ENCODE data around the gene DOK4.
A peak's percentile ranks its signal among the peaks of the same experiment; 100 is the strongest.

The DOK4 gene

GRCh38 chr16:57519796-57520360, 33.6 kb upstream of the DOK4 start:
- no peaks in the 10 kb centered on the region for H3K27me3 ChIP-seq (replicated peaks; ENCODE audit: control insufficient read depth, insufficient read depth, low read length, poor library complexity, severe bottlenecking)
- peak; percentile 57 to 68 (median 59) for DNase-seq
- H3K27ac ChIP-seq (ENCODE audit: insufficient read depth, low read length, poor library complexity, severe bottlenecking), result no peak overlapping the region
- no peaks in the 10 kb centered on the region for H3K9me3 ChIP-seq (ENCODE audit: control insufficient read depth, low read length)
- H3K4me3 ChIP-seq (ENCODE audit: insufficient read depth, low read depth, low read length, poor library complexity, severe bottlenecking), result no peak overlapping the region
- no peaks in the 10 kb centered on the region for H3K4me1 ChIP-seq (ENCODE audit: control insufficient read depth, insufficient read depth, low read length, poor library complexity, severe bottlenecking)
- H3K36me3 ChIP-seq (ENCODE audit: control insufficient read depth, insufficient read depth, low read length), result peaks cover 12% of the 10 kb centered on the region

GRCh38 chr16:57518922-57519321, 32.6 kb upstream of the DOK4 start:
- Histone ChIP-seq H3K9me3 (ENCODE audit: control insufficient read depth, low read length) (no peaks in the 10 kb centered on the region), H3K27me3 (replicated peaks; ENCODE audit: control insufficient read depth, insufficient read depth, low read length, poor library complexity, severe bottlenecking) (no peaks in the 10 kb centered on the region), H3K4me1 (ENCODE audit: control insufficient read depth, insufficient read depth, low read length, poor library complexity, severe bottlenecking) (no peaks in the 10 kb centered on the region), H3K27ac (ENCODE audit: insufficient read depth, low read length, poor library complexity, severe bottlenecking) (no peak overlapping the region), H3K4me3 (ENCODE audit: insufficient read depth, low read depth, low read length, poor library complexity, severe bottlenecking) (no peak overlapping the region), H3K36me3 (ENCODE audit: control insufficient read depth, insufficient read depth, low read length) (peaks cover 12% of the 10 kb centered on the region)
- DNase-seq, result no peak

DNA sequence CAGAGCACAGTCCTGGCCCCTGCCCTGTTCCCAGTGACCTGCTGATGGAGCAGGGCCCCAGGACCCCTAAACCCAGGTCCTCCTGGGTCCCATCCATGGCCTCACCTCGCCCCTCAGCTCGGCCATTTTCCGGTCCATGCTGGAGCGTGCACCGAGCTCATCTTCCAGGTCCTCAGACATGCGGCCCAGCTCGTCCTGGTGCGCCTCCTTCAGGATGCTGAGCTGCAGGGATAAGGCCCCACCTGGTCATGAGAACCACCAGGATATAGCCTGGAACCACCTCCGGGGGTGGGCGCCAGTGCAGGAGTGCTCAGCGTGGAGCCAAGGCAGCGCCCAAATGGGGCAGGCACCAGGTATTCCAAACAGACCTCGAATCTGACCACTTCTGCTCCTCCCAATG, 32.2 kb upstream of the DOK4 start:
- DNase-seq, result no peak
- H3K27me3 ChIP-seq (replicated peaks; ENCODE audit: control insufficient read depth, insufficient read depth, low read length, poor library complexity, severe bottlenecking), result no peaks in the 10 kb centered on the region
- H3K36me3 ChIP-seq (ENCODE audit: control insufficient read depth, insufficient read depth, low read length), result peaks cover 12% of the 10 kb centered on the region

DNA sequence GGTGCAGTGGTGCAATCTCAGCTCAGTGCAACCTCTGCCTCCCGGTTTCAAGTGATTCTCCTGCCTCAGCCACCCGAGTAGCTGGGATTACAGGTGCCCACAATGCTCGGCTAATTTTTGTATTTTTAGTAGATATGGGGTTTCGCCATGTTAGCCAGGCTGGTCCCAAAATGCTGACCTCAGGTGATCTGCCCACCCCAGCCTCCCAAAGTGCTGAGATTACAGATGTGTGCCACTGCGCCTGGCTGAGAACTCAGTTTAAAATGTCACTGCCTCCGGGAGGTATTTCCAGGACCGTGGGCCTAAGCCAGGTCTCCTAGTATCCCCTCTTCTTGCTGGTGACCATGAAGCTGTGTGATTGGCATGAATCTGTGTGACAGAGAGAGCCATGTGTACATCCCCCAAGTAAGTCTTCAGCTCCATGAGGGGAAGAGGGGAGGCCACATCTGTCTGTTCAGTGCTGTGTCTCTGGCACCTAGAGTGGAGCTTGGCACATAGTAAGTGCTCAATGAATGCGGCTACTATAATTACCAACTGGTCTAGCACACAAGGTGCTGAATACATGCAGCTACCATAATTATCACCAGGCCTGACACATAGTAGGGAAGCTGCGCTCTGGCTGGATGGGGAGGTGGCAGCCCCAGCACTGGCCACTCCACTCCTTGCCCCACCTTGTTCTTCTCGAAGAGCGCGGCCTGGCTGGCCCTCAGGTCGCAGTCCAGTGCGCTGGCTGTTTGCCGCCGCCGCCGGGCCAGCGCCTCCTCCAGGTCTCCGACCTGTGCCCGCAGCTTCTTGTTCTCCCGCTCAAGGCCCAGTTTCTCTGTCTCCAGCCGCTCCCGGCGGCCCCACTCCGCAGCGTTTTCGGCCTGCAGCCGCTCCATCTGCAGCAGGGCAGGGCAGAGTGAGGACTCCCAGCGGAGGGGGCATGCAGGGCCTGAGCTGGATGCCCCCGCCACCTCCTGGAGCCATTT, 31.4 kb upstream of the DOK4 start:
- peaks cover 12% of the 10 kb centered on the region for H3K36me3 ChIP-seq (ENCODE audit: control insufficient read depth, insufficient read depth, low read length)
- no peak overlapping the region for H3K27ac ChIP-seq (ENCODE audit: insufficient read depth, low read length, poor library complexity, severe bottlenecking)
- H3K9me3 ChIP-seq (ENCODE audit: control insufficient read depth, low read length), result no peaks in the 10 kb centered on the region
- no peaks in the 10 kb centered on the region for H3K4me1 ChIP-seq (ENCODE audit: control insufficient read depth, insufficient read depth, low read length, poor library complexity, severe bottlenecking)
- DNase-seq, result no peak
- no peaks in the 10 kb centered on the region for H3K27me3 ChIP-seq (replicated peaks; ENCODE audit: control insufficient read depth, insufficient read depth, low read length, poor library complexity, severe bottlenecking)
- no peak overlapping the region for H3K4me3 ChIP-seq (ENCODE audit: insufficient read depth, low read depth, low read length, poor library complexity, severe bottlenecking)

More for the DNA sequence above, 32.2 kb upstream of the DOK4 start:
- H3K27ac ChIP-seq (ENCODE audit: insufficient read depth, low read length, poor library complexity, severe bottlenecking), result no peak overlapping the region
- H3K4me3 ChIP-seq (ENCODE audit: insufficient read depth, low read depth, low read length, poor library complexity, severe bottlenecking), result no peak overlapping the region
- no peaks in the 10 kb centered on the region for H3K9me3 ChIP-seq (ENCODE audit: control insufficient read depth, low read length)
- no peaks in the 10 kb centered on the region for H3K4me1 ChIP-seq (ENCODE audit: control insufficient read depth, insufficient read depth, low read length, poor library complexity, severe bottlenecking)

DNA sequence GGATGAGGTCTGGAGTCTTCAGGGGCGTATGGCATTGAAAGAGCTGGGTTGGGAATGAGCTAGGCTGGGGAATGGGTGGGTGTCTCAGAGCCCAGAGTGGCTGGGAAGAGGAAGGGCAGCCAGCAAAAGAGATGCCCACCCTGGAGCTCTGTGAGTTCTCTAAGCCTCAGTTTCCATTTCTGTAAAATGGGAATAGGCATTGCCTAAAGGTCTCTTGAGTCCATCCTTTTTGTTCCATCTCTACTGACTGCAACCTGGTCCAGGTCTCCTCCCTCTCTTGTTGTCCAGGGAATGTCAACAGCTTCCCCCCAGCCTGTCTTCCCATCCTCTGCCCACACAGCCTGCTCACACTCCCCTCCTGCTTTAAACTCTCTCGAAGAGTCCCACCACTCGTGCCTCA, 30.5 kb upstream of the DOK4 start:
- H3K4me3 ChIP-seq (ENCODE audit: insufficient read depth, low read depth, low read length, poor library complexity, severe bottlenecking), result no peak overlapping the region
- no peaks in the 10 kb centered on the region for H3K9me3 ChIP-seq (ENCODE audit: control insufficient read depth, low read length)
- peaks cover 12% of the 10 kb centered on the region for H3K36me3 ChIP-seq (ENCODE audit: control insufficient read depth, insufficient read depth, low read length)
- no peak for DNase-seq
- H3K4me1 ChIP-seq (ENCODE audit: control insufficient read depth, insufficient read depth, low read length, poor library complexity, severe bottlenecking), result no peaks in the 10 kb centered on the region
- no peak overlapping the region for H3K27ac ChIP-seq (ENCODE audit: insufficient read depth, low read length, poor library complexity, severe bottlenecking)
- H3K27me3 ChIP-seq (replicated peaks; ENCODE audit: control insufficient read depth, insufficient read depth, low read length, poor library complexity, severe bottlenecking), result no peaks in the 10 kb centered on the region

DNA sequence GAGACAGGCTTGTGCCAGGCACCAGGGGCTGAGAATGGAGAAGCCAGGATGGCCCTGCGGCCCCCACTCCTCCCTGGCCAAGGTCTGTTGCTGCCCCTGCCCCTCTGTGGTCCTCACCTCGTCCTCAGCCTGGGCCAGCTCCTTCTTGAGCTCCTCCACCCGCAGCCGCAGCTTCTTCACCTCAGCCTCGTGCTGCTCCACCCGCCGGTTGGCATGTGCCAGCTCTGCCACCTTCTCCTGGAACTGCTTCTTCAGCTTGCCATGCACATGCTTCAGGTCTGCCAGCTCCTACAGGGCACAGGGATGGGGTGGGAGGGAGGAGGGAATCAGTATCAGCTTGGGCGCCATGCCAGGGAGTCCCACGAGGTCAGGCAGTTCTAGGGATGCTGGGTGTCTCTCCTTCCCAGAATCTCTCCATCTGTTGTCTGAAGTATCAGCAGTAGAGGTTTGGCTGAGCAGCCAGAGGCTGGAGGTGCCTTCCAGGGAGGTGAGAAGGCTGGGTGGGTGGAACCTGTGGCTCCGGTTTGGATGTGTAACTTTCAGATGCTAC, 30.0 kb upstream of the DOK4 start:
- peaks cover 12% of the 10 kb centered on the region for H3K36me3 ChIP-seq (ENCODE audit: control insufficient read depth, insufficient read depth, low read length)
- no peaks in the 10 kb centered on the region for H3K27me3 ChIP-seq (replicated peaks; ENCODE audit: control insufficient read depth, insufficient read depth, low read length, poor library complexity, severe bottlenecking)

DNA sequence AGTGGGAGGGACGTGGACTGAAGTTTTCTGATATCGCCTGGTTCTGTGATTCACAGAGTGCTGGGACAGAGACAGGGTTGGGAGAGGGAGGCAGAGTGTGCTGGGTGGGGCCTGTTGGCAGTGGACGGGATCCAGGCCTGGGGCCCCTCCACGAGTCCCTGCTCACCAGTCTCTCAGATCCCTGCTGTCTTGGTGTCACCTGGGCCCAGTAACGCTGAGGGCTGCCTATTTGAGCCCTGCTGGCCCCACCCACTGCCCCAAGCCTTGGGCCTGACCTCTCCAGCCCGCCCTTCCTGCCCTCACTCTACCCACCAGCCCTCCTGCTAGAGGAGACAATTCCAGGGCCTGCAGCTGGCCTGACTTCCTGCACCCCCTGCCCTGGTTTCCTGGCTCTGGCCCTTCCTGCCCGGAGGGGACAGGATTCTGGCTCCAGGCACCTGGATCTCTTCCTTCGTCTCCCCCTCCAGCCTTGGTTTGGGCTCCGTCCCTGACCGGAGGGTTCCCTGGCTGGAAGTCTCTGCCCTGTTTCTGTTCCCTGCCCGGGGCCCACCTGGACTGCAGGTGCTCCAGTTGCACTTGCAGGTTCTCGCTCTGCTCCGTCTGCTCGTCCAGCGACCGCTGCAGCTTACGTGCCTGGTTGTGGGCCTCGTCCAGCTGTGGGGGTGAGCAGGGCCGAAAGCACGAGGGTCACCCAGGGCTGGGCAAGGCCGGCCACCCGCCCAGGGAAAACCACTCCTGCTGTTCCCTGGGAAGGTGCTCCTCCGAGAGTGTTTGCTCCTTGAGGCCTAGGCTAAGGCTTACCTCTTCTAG, 28.7 kb upstream of the DOK4 start:
- Histone ChIP-seq H3K9me3 (ENCODE audit: control insufficient read depth, low read length) (no peaks in the 10 kb centered on the region), H3K36me3 (ENCODE audit: control insufficient read depth, insufficient read depth, low read length) (peaks cover 12% of the 10 kb centered on the region), H3K4me3 (ENCODE audit: insufficient read depth, low read depth, low read length, poor library complexity, severe bottlenecking) (no peak overlapping the region), H3K27me3 (replicated peaks; ENCODE audit: control insufficient read depth, insufficient read depth, low read length, poor library complexity, severe bottlenecking) (no peaks in the 10 kb centered on the region), H3K27ac (ENCODE audit: insufficient read depth, low read length, poor library complexity, severe bottlenecking) (no peak overlapping the region), H3K4me1 (ENCODE audit: control insufficient read depth, insufficient read depth, low read length, poor library complexity, severe bottlenecking) (no peaks in the 10 kb centered on the region)
- no peak for DNase-seq

More for the DNA sequence above, 30.0 kb upstream of the DOK4 start:
- H3K4me3 ChIP-seq (ENCODE audit: insufficient read depth, low read depth, low read length, poor library complexity, severe bottlenecking), result no peak overlapping the region
- no peaks in the 10 kb centered on the region for H3K4me1 ChIP-seq (ENCODE audit: control insufficient read depth, insufficient read depth, low read length, poor library complexity, severe bottlenecking)
- H3K27ac ChIP-seq (ENCODE audit: insufficient read depth, low read length, poor library complexity, severe bottlenecking), result no peak overlapping the region
- no peak for DNase-seq
- H3K9me3 ChIP-seq (ENCODE audit: control insufficient read depth, low read length), result no peaks in the 10 kb centered on the region

GRCh38 chr16:57514371-57514770, 28.1 kb upstream of the DOK4 start:
- no peak for DNase-seq
- Histone ChIP-seq H3K4me1 (ENCODE audit: control insufficient read depth, insufficient read depth, low read length, poor library complexity, severe bottlenecking) (no peaks in the 10 kb centered on the region), H3K9me3 (ENCODE audit: control insufficient read depth, low read length) (no peaks in the 10 kb centered on the region)

DNA sequence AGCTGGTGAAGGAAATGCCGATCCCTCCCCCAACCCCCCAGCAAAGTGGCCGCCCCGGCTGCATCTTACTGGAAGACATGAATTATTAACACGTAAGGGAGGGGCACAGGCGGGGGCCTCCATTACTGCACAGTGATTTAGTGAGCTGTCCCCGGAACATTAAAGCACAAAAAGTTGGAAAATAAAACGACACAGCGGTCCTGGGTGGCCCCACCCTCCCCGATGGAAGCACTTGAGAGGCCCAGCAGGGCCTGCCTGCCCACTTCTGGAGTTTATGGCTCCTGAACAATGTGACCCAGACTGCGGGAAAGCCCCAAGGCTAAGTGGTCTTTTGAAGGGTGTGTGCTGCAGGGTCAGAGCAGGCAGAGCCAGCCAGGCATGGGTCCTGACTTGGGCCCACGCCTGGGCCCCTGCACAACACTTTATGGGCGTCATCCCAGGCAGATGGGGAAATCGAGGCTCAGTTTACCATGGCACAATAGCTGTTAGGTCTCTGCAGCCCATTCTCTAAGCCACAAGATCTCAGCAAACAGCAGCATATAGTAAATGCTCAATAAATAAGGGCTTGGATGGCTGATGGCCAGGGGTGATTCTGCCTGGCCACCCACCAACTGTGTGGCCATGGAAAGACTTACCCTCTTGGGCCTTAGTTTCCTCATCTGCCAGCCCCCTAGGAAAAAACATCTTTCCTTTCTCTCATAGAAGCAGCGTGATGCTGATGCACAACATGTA, 27.2 kb upstream of the DOK4 start:
- H3K4me1 ChIP-seq (ENCODE audit: control insufficient read depth, insufficient read depth, low read length, poor library complexity, severe bottlenecking), result no peaks in the 10 kb centered on the region
- H3K9me3 ChIP-seq (ENCODE audit: control insufficient read depth, low read length), result no peaks in the 10 kb centered on the region
- H3K27me3 ChIP-seq (replicated peaks; ENCODE audit: control insufficient read depth, insufficient read depth, low read length, poor library complexity, severe bottlenecking), result no peaks in the 10 kb centered on the region
- no peak overlapping the region for H3K4me3 ChIP-seq (ENCODE audit: insufficient read depth, low read depth, low read length, poor library complexity, severe bottlenecking)
- no peak overlapping the region for H3K27ac ChIP-seq (ENCODE audit: insufficient read depth, low read length, poor library complexity, severe bottlenecking)
- no peak for DNase-seq
- peaks cover 11% of the 10 kb centered on the region for H3K36me3 ChIP-seq (ENCODE audit: control insufficient read depth, insufficient read depth, low read length)

More at GRCh38 chr16:57514371-57514770, 28.1 kb upstream of the DOK4 start:
- H3K27ac ChIP-seq (ENCODE audit: insufficient read depth, low read length, poor library complexity, severe bottlenecking), result no peak overlapping the region
- no peaks in the 10 kb centered on the region for H3K27me3 ChIP-seq (replicated peaks; ENCODE audit: control insufficient read depth, insufficient read depth, low read length, poor library complexity, severe bottlenecking)
- H3K4me3 ChIP-seq (ENCODE audit: insufficient read depth, low read depth, low read length, poor library complexity, severe bottlenecking), result no peak overlapping the region
- peaks cover 12% of the 10 kb centered on the region for H3K36me3 ChIP-seq (ENCODE audit: control insufficient read depth, insufficient read depth, low read length)

All from effector memory CD4-positive, alpha-beta T cell (primary cell).